CD4-positive, alpha-beta T cell (primary cell): Measurements from ENCODE around the gene KCNC1. TPM values are rescaled to one million over a fixed set of nuclear protein-coding genes. Genes with fewer than 3 reads are reported as not detected.

Experiments used
- ATAC-seq: fragments of 200-7000 bp; cut with Tn5 transposase; one replicate; pipeline ENCODE4 v1.10.0; 2022; ENCODE audit warnings: mild to moderate bottlenecking; ENCODE audit not compliant: poor library complexity
- CTCF ChIA-PET: fragments of 350-600 bp; sonication (Branson Sonifier 250); formaldehyde crosslinking; loops from one replicate; lab custom pipeline; 2021; ENCODE audit warnings: antibody characterized with exemption, inconsistent platforms; lab: Charles Lee
- POLR2A ChIA-PET: fragments of 350-600 bp; sonication (Branson Sonifier 250); formaldehyde crosslinking; loops from one replicate; lab custom pipeline; 2021; ENCODE audit warnings: antibody characterized with exemption, inconsistent platforms; lab: Charles Lee
- DNase-seq, 14 experiments: peaks; one replicate each; pipeline ENCODE4 v3.0.0-alpha.2; 2013 to 2020; ENCODE audit warnings: mixed read lengths in 2 of 14
- H3K27ac ChIP-seq, 2 donors: one replicate each; pipeline versions ENCODE4 v1.5.1 to v1.7.0; 2013; ENCODE audit warnings: low read length in 2 of 2, low read depth in 1 of 2, mild to moderate bottlenecking in 1 of 2
- H3K27me3 ChIP-seq, 2 experiments: 1 replicate in 1 of 2; 2 replicates in 1 of 2; pipeline versions ENCODE4 v1.6.1 to v1.7.0; 2013; ENCODE audit warnings: low read length in 2 of 2, control low read depth in 1 of 2, mild to moderate bottlenecking in 1 of 2, moderate library complexity in 1 of 2; ENCODE audit not compliant: insufficient read depth in 2 of 2, control insufficient read depth in 1 of 2
- H3K36me3 ChIP-seq: one replicate; pipeline ENCODE4 v1.6.1; 2013; ENCODE audit warnings: low read length, control low read depth; ENCODE audit not compliant: insufficient read depth
- H3K4me1 ChIP-seq: one replicate; pipeline ENCODE4 v1.6.1; 2013; ENCODE audit warnings: low read length, control low read depth; ENCODE audit not compliant: insufficient read depth
- H3K4me3 ChIP-seq: one replicate; pipeline ENCODE4 v1.5.1; 2013; ENCODE audit warnings: mild to moderate bottlenecking, low read length, moderate library complexity
- H3K9me3 ChIP-seq, 2 experiments: 1 replicate in 1 of 2; 2 replicates in 1 of 2; pipeline versions ENCODE4 v1.6.1 to v1.7.0; 2013; ENCODE audit warnings: low read length in 2 of 2, mild to moderate bottlenecking in 2 of 2, control low read depth in 1 of 2, moderate library complexity in 1 of 2; ENCODE audit not compliant: control insufficient read depth in 1 of 2, insufficient read depth in 1 of 2
- H3K27ac Mint-ChIP-seq: one replicate; pipeline ENCODE4 v1.8.0; 2020; ENCODE audit warnings: mixed read lengths
- H3K27me3 Mint-ChIP-seq: one replicate; pipeline ENCODE4 v1.8.0; 2021; ENCODE audit warnings: mixed read lengths
- H3K36me3 Mint-ChIP-seq: one replicate; pipeline ENCODE4 v1.8.0; 2021; ENCODE audit warnings: low read depth, mixed read lengths
- H3K4me1 Mint-ChIP-seq: one replicate; pipeline ENCODE4 v1.8.0; 2021; ENCODE audit warnings: low read depth, mixed read lengths
- H3K4me3 Mint-ChIP-seq: one replicate; pipeline ENCODE4 v1.8.0; 2020; ENCODE audit warnings: mild to moderate bottlenecking, mixed read lengths
- H3K9me3 Mint-ChIP-seq: one replicate; pipeline ENCODE4 v1.8.0; 2020; ENCODE audit warnings: mixed read lengths
- intact Hi-C, 2 experiments: fragments of 100-400 bp; cut with DNase I in 1 of 2; cut with micrococcal nuclease in 1 of 2; formaldehyde crosslinking; loops; one replicate each; pipeline versions ENCODE4 v1.15.1 to v1.9.0; 2023 to 2025; cut with DNase I, micrococcal nuclease
- total RNA-seq, 174 experiments: library from RNA in 2 of 174; stranded (reverse) in 2 of 174; gene quantifications; one replicate each; pipeline ENCODE4 v1.2.3 and lab custom pipeline; 2021 to 2026
- TF ChIP-seq, protein P1 (sequence below): fragments of 200-600 bp; IDR thresholded peaks from one replicate; pipeline ENCODE4 v1.8.0; 2022; ENCODE audit warnings: antibody characterized with exemption, mild to moderate bottlenecking

The KCNC1 gene
- total RNA-seq, 2 experiments from 2014 or later = not detected

DNA sequence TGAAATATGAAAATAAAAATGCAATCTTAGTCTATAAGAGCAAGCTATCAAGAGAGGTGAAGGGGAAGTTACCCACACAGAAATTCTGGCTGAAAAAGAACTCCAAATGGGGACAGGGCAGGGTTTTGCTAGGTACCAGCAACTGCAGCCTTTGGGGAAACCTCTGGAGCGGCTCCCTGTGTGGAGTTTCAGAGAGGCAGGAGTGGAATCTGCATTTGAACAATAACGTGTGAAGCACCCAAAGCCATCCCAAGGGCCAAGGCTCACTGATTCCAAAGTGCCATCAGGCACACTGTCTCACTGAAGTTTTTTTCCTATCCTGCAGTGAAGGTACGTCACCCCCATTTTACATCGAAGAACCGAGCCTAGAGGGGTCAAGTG lies 87.8 kb downstream of the KCNC1 start:
- Mint-ChIP-seq H3K27ac (no peak overlapping the region), H3K27me3 (no peaks in the 10 kb centered on the region), H3K36me3 (peaks cover 11% of the 10 kb centered on the region), H3K9me3 (no peaks in the 10 kb centered on the region), H3K4me3 (no peak overlapping the region), H3K4me1 (no peaks in the 10 kb centered on the region)
- Histone ChIP-seq H3K4me3 (no peak overlapping the region), H3K27ac (no peak overlapping the region), H3K4me1 (no peaks in the 10 kb centered on the region), H3K36me3 (no peaks in the 10 kb centered on the region), H3K9me3 (no peaks in the 10 kb centered on the region), H3K27me3 (no peaks in the 10 kb centered on the region)
- TF ChIP-seq, protein P1, sequence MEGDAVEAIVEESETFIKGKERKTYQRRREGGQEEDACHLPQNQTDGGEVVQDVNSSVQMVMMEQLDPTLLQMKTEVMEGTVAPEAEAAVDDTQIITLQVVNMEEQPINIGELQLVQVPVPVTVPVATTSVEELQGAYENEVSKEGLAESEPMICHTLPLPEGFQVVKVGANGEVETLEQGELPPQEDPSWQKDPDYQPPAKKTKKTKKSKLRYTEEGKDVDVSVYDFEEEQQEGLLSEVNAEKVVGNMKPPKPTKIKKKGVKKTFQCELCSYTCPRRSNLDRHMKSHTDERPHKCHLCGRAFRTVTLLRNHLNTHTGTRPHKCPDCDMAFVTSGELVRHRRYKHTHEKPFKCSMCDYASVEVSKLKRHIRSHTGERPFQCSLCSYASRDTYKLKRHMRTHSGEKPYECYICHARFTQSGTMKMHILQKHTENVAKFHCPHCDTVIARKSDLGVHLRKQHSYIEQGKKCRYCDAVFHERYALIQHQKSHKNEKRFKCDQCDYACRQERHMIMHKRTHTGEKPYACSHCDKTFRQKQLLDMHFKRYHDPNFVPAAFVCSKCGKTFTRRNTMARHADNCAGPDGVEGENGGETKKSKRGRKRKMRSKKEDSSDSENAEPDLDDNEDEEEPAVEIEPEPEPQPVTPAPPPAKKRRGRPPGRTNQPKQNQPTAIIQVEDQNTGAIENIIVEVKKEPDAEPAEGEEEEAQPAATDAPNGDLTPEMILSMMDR = no peak
- CTCF ChIA-PET = no interaction called here
- ATAC-seq (no peak), DNase-seq (no peak)
- POLR2A ChIA-PET = no interaction called here
- intact Hi-C loops = no loop called here

DNA sequence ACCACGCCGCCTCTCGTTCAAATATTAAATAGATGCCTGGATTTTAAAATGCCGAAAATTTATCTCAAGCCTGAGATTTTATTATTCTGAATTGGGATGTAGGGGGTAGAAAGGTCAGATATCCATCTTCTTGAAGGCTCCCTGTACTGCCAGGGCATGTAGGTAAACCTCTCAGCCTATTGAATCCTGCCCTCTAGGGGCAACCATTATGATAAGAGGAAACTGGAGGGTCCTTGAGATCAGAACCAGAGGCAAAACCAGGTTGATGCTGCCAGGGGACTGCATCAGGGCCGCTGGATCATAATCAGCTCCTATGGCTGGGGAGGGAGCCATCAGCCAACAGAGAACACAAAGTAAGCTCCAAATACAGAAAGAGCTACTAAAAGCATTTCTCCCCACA lies 92.4 kb downstream of the KCNC1 start:
- no peak for ATAC-seq
- Histone ChIP-seq H3K36me3 (no peaks in the 10 kb centered on the region), H3K9me3 (no peaks in the 10 kb centered on the region), H3K4me1 (no peaks in the 10 kb centered on the region), H3K27me3 (no peaks in the 10 kb centered on the region), H3K4me3 (no peak overlapping the region), H3K27ac (no peak overlapping the region)
- CTCF ChIA-PET = interaction anchor here (0.6 kb wide), 1 partner anchor 613 kb away, joined by 4 read pairs; no protein-coding TSS in a partner anchor
- no peaks in the 10 kb centered on the region for H3K27me3 Mint-ChIP-seq
- no peak overlapping the region for H3K27ac Mint-ChIP-seq
- peaks cover 28% of the 10 kb centered on the region for H3K36me3 Mint-ChIP-seq
- no peak overlapping the region for H3K4me3 Mint-ChIP-seq
- TF ChIP-seq, protein P1 = no peak
- H3K4me1 Mint-ChIP-seq = no peaks in the 10 kb centered on the region
- H3K9me3 Mint-ChIP-seq = no peaks in the 10 kb centered on the region
- intact Hi-C loops = no loop called here
- DNase-seq = no peak
- POLR2A ChIA-PET = no interaction called here

DNA sequence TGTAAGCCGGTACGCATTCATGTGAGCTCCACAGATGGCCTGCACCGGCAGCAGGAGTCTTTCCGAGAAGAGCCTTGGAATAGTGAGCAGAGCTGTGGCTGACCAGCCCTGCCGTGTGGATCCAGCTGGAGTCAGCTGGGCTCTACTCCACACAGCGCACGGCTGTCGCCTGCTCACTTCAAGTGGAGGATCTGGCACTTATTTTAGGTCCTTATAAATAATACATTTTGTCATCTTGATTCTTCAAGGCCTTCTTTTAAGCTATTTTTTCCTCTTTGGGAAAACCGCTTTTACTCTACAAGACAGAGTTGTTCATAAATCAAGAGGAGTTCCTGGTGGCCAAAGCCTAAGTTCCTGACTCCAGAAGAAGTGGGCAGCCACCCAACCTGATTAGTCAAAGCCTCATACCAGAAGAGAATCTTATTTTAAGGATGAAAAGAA lies 93.8 kb downstream of the KCNC1 start:
- POLR2A ChIA-PET = no interaction called here
- TF ChIP-seq, protein P1 = no peak
- Mint-ChIP-seq H3K4me1 (no peaks in the 10 kb centered on the region), H3K4me3 (no peak overlapping the region), H3K27ac (no peak overlapping the region), H3K9me3 (no peaks in the 10 kb centered on the region), H3K36me3 (peaks cover 34% of the 10 kb centered on the region), H3K27me3 (no peaks in the 10 kb centered on the region)
- H3K27me3 ChIP-seq = no peaks in the 10 kb centered on the region
- H3K4me1 ChIP-seq = no peaks in the 10 kb centered on the region
- ATAC-seq (no peak), DNase-seq (no peak)
- H3K9me3 ChIP-seq = no peaks in the 10 kb centered on the region
- intact Hi-C loops = no loop called here
- H3K36me3 ChIP-seq = no peaks in the 10 kb centered on the region
- CTCF ChIA-PET = interaction anchor here (0.7 kb wide), 1 partner anchor 10 kb away, joined by 3 read pairs; no protein-coding TSS in a partner anchor
- H3K27ac ChIP-seq = no peak overlapping the region
- H3K4me3 ChIP-seq = no peak overlapping the region
